Ectodermal cell (in vitro differentiated cells): Measurements from ENCODE around the gene HOXD8.

Source experiments
- H3K27ac ChIP-seq: 2 replicates; pipeline ENCODE4 v1.7.0; 2013; ENCODE audit warnings: mild to moderate bottlenecking, low read depth, low read length; ENCODE audit not compliant: insufficient read depth, poor library complexity, severe bottlenecking
- H3K27me3 ChIP-seq: 2 replicates; pipeline ENCODE4 v1.7.0; 2013; ENCODE audit warnings: mild to moderate bottlenecking, low read length; ENCODE audit not compliant: insufficient read depth, control insufficient read depth, poor library complexity, severe bottlenecking
- H3K36me3 ChIP-seq: one replicate; pipeline ENCODE4 v1.7.0; 2013; ENCODE audit warnings: low read length; ENCODE audit not compliant: control insufficient read depth, insufficient read depth
- H3K4me1 ChIP-seq: one replicate; pipeline ENCODE4 v1.7.0; 2013; ENCODE audit warnings: low read length; ENCODE audit not compliant: control insufficient read depth, insufficient read depth
- H3K4me3 ChIP-seq: 2 replicates; pipeline ENCODE4 v1.7.0; 2013; ENCODE audit warnings: low read depth, low read length, control low read depth; ENCODE audit not compliant: insufficient read depth
- H3K9me3 ChIP-seq: 2 replicates; pipeline ENCODE4 v1.7.0; 2013; ENCODE audit warnings: mild to moderate bottlenecking, low read length, moderate library complexity; ENCODE audit not compliant: control insufficient read depth
- WGBS, 2 experiments: methylation state at CpG; one replicate each; pipeline ENCODE4 v1.1.7; 2013; ENCODE audit warnings: missing lambda C conversion rate in 2 of 2; 5-methylcytosine and 5-hydroxymethylcytosine counted together

Gene HOXD8

DNA sequence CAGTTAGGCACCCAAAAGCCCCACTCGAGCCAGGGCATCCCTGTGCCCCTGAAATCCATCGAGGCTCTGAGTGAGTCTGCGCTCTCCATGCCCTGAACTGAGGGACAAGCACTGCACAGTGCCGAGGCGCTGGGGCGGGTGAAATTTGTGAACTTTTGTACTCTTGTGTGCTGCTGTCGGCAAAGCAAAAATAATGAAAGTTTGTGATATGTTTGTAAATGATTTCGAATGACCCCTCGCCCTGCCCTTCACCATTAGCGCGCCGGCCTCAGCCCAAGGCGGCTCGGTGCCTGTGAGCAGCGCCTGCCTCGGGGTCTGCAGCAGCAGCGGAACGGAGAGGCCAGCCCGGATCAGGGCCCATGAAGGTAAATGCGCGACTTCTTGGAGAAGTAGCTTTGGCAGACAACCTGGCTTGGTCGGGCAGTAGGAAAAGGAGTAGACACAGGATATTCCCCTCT lies 20.0 kb downstream of the HOXD8 start:
- H3K27ac ChIP-seq: no peak overlapping the region
- no peaks in the 10 kb centered on the region for H3K4me1 ChIP-seq
- H3K4me3 ChIP-seq: no peak overlapping the region
- H3K27me3 ChIP-seq: peaks cover 100% of the 10 kb centered on the region
- H3K36me3 ChIP-seq: no peaks in the 10 kb centered on the region
- WGBS, 2 experiments: 8 to 10% methylated on average over 22 of the region's 22 CpGs
- no peaks in the 10 kb centered on the region for H3K9me3 ChIP-seq

DNA sequence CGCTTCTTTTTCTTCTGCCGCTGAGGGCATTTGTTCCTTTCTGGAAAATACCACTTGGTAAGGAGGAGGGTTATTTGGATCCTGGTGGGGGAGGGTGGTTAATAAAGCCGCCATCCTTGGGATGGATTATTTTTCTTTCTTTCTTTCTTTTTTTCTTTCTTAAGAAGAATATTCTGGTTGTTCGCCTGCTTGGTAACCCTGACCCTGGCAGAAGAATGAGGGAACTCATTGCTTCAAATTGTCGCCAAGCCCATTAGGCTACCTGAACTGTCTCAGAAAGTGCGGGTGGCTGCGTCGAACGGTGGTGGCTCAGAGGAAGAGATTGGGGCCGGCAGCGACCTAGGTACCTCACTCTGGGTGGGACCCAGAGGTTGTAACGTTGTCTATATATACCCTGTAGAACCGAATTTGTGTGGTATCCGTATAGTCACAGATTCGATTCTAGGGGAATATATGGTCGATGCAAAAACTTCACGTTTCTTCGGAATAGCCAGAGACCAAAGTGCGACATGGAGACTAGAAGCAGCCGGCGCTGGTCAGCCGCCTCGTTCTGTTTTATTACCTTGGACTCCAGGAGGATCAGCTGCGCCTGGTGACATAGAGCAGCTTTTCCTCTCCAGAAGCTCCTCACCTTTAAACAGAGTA lies 20.6 kb downstream of the HOXD8 start:
- 12% methylated on average over 23 to 24 of the region's 24 CpGs for WGBS, 2 experiments
- Histone ChIP-seq H3K9me3 (no peaks in the 10 kb centered on the region), H3K27me3 (peaks cover 100% of the 10 kb centered on the region), H3K36me3 (no peaks in the 10 kb centered on the region), H3K4me1 (no peaks in the 10 kb centered on the region), H3K4me3 (no peak overlapping the region), H3K27ac (no peak overlapping the region)

DNA sequence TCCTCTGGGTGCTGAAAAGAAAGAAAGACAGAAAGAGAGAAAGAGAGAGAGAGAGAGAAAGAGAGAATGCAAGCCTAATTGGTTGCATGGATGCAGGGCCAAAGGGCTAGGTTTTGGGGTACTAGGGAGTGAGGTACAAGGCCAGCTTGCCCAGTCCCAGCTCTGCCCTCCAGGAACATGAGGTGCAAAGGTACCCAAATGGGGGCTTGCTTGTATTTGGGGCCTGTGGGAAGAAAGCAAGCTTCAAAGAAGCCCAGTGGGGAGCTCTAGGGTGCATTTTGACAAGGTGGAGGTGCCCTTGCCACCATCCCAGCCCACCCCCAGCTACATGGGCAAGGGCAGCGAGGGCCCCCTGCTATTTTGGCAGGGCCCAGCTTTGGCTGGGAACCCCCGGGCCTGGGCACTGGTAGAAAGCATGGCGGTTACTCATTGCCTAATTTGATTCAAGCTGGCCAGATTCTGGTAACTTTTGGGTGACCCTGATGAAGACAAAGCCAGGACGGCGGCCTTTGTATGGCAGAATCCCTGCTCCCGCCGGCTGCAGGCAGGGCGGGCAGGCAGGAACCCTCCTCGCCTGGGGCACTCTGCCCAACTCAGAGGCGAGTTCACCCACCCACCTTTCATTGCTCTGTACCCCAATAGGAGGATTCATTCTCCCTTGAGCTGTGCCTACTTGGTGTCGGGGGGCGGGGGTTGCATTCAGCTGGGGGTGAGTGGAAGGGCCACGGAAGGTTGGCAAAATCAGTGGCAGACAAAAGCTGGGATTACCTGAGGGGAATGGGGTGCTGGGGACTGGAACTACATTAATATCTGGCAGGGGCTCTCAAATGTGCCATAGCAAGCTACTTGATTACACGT lies 21.3 kb downstream of the HOXD8 start:
- Histone ChIP-seq H3K4me3 (no peak overlapping the region), H3K27me3 (peaks cover 100% of the 10 kb centered on the region), H3K36me3 (no peaks in the 10 kb centered on the region), H3K9me3 (no peaks in the 10 kb centered on the region), H3K27ac (no peak overlapping the region), H3K4me1 (no peaks in the 10 kb centered on the region)
- WGBS, 2 experiments: 12 to 13% methylated on average over 14 of the region's 14 CpGs

DNA sequence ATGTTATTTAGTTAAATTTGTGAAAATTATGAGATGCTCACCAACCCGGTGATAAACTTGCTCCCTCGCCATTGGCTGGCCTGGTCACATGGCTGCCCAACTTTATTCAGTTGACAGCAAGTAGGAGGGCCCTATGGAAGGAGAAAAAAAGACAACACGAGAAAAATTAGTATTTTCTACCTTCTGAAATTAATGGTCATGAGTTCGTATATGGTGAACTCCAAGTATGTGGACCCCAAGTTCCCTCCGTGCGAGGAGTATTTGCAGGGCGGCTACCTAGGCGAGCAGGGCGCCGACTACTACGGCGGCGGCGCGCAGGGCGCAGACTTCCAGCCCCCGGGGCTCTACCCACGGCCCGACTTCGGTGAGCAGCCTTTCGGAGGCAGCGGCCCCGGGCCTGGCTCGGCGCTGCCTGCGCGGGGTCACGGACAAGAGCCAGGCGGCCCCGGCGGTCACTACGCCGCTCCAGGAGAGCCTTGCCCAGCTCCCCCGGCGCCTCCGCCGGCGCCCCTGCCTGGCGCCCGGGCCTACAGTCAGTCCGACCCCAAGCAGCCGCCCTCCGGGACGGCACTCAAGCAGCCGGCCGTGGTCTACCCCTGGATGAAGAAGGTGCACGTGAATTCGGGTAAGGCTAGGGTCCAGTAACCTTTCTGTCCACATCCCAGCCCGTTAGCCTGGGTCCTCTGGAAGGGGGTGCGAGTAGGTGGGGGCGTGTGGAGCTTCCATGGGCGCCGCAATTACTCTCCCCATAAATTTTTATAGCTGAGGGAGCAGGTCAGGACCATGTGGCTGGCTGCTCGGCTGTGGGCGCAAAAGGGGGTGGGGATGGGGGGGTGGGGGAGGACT lies 22.2 kb downstream of the HOXD8 start, which contains the start of gene HOXD4:
Gene HOXD4, plus strand, starts transcription at position 109 of the 846 bp plus-strand sequence. Its CDS starts 84 bp downstream, at position 193.
- peaks cover 100% of the 10 kb centered on the region for H3K27me3 ChIP-seq
- no peak within 1 kb of the TSS for H3K4me3 ChIP-seq
- no peaks in the 10 kb centered on the region for H3K36me3 ChIP-seq
- H3K4me1 ChIP-seq: no peaks in the 10 kb centered on the region
- WGBS, 2 experiments: 4% methylated on average over 54 to 55 of the region's 55 CpGs
- no peak within 1 kb of the TSS for H3K27ac ChIP-seq
- H3K9me3 ChIP-seq: no peaks in the 10 kb centered on the region

DNA sequence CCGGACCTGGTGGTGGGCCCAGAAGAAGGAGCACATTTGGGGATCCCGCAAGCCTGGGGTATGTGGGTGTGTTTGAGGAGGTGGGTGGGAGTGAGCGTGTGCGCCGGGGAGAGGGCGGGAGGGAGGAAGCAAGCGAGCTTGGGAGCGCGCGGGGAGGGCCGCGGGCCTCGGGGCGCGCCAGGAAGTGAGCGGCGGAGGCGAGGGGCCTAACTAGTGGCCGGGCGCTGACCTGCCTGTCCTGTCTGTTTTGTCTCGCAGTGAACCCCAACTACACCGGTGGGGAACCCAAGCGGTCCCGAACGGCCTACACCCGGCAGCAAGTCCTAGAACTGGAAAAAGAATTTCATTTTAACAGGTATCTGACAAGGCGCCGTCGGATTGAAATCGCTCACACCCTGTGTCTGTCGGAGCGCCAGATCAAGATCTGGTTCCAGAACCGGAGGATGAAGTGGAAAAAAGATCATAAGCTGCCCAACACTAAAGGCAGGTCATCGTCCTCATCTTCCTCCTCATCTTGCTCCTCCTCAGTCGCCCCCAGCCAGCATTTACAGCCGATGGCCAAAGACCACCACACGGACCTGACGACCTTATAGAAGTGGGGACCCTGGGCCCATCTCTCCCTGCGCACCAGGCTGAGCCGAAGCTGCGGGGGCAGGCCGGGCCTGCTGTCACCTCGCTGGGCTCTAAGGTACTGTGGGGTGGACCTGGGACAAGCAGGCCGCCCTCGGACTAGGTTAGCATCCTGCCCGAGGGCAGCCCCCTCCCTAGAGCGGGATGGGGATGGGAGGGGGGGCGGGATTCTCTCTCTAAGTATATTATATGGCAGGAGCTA lies 23.1 kb downstream of the HOXD8 start:
- no peak overlapping the region for H3K4me3 ChIP-seq
- no peak overlapping the region for H3K27ac ChIP-seq
- H3K36me3 ChIP-seq: no peaks in the 10 kb centered on the region
- H3K4me1 ChIP-seq: no peaks in the 10 kb centered on the region
- WGBS, 2 experiments: 5 to 6% methylated on average over 47 to 48 of the region's 48 CpGs
- H3K27me3 ChIP-seq: peaks cover 100% of the 10 kb centered on the region
- no peaks in the 10 kb centered on the region for H3K9me3 ChIP-seq

DNA sequence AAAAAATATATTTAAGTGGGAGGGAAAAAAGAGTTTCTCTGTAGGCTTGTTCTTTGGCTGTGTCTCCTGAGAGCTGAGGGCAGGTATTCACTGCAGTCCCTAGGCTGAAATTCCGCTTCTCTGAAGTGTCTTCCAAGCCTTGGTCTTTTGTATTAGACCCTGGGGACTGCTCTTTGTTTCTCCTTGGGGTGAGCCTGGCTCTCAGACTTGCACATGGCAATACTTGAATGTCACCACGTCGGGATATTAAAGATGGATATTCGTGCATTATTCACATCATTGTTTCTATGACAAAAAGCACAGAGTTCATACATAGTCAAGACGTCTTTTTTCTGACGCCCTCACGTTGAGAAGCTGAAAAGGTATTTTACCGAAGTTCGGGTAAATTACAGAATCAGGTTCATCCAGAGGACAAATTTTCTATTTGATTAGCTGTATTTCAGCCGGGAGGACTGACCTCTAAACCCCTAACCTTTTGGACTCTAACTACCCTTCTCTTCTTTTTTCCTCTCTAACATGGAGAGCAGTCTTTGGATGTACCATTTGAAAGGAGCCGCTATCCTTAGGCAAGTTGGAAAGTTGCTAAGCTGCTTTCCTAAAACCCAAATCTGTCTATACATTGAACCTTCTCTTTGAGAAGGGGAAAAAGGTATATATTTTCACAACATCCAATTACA lies 25.2 kb downstream of the HOXD8 start:
- WGBS, 2 experiments: 4 to 11% methylated on average over 10 to 11 of the region's 11 CpGs
- Histone ChIP-seq H3K9me3 (no peaks in the 10 kb centered on the region), H3K4me1 (no peaks in the 10 kb centered on the region), H3K27ac (no peak overlapping the region), H3K4me3 (no peak overlapping the region), H3K27me3 (peaks cover 100% of the 10 kb centered on the region), H3K36me3 (no peaks in the 10 kb centered on the region)

DNA sequence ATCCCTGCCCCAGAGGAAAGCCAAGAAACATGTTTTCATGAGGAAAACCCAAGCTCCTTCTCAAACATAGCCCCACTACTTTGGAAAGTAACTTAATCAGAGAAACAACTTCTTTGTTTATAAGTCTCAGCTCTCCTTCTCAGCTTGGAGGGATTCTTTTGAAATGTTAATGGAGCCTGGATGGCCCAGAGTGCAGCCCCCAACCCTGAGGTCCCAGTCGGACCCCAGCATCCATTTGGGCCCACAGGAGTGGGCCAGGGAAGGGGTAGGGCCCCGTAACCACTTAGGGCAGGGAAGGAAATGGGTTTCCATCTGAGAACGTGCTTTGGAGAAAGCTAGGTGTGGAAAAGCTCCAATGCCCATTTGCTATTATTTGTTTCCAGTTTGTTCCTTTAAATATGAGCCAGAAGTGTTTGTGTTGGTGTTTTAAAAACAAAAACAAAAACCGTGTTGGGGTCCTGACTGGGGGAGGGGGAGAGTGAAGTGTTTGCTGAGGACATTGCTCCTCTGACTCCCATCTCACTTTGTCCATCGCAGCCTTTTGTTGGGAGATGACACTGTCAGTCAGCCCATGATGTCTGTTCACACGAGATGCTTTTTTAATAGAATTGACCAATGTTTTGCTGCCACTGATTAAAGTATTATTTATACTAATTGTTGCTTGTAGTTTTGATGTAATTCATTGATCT lies 26.0 kb downstream of the HOXD8 start:
- Histone ChIP-seq H3K36me3 (no peaks in the 10 kb centered on the region), H3K4me1 (no peaks in the 10 kb centered on the region), H3K9me3 (no peaks in the 10 kb centered on the region), H3K27ac (no peak overlapping the region), H3K4me3 (no peak overlapping the region), H3K27me3 (peaks cover 100% of the 10 kb centered on the region)
- WGBS, 2 experiments: 0 to 3% methylated on average over 6 of the region's 6 CpGs

DNA sequence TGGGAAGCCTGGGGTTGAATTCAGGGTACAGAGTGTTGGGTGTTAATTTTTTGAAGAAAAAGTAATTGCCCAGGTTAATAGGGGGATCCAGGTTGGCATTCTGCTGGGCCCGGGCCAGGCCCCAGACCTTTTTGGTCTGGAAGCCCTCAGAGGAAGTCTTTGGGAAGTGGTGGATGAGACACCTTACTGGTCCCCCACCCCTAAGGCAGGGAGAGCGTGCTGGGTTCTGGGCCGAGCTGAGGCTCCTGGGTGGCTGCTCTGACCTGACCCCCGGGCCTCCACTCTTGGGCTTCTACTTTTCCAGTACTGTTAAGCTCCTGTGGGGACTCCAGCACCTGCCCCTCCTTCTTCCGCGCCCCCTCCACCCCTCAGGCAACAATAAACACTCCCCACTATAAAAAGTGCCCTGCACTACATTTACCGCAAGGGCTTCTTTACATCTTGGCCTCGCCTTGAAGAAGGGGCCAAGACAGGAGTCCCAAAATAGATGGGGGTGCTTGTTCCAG lies 26.8 kb downstream of the HOXD8 start:
- WGBS, 2 experiments: 12 to 14% methylated on average over 8 of the region's 8 CpGs
- Histone ChIP-seq H3K9me3 (no peaks in the 10 kb centered on the region), H3K4me1 (no peaks in the 10 kb centered on the region), H3K4me3 (no peak overlapping the region), H3K27me3 (peaks cover 100% of the 10 kb centered on the region), H3K27ac (no peak overlapping the region), H3K36me3 (no peaks in the 10 kb centered on the region)
